HepG2 (cell line): Measurements from ENCODE around the gene PAPPA. TPM values are rescaled to one million over a fixed set of nuclear protein-coding genes. Genes with fewer than 3 reads are reported as not detected.

Source experiments
- ATAC-seq: fragments of 200-7000 bp; cut with Tn5 transposase; 3 replicates; pipeline ENCODE4 v1.9.1; 2020; ENCODE audit warnings: mild to moderate bottlenecking, moderate library complexity
- BruUV-seq: library from RNA; stranded (reverse); fragments of 400-500 nt; replicated peaks from 2 replicates; lab custom pipeline; 2021; lab: Mats Ljungman, UMichigan
- CTCF ChIA-PET: fragments of 300-600 bp; formaldehyde crosslinking; extraction: SDS; loops from one replicate; lab custom pipeline; 2021; ENCODE audit warnings: low total read pairs, inconsistent platforms, low intra/inter-chr PET ratio; lab: Yijun Ruan, JAX
- POLR2A ChIA-PET: fragments of 350-600 bp; sonication (Branson Sonifier 250); formaldehyde crosslinking; loops from one replicate; lab custom pipeline; 2020; ENCODE audit warnings: antibody characterized with exemption, inconsistent platforms; lab: Yijun Ruan, JAX
- DNase-seq: peaks from one replicate; pipeline ENCODE4 v3.0.0-alpha.2; 2015; ENCODE audit warnings: low spot score
- FAIRE-seq: peaks from 3 replicates; lab custom pipeline; 2011; peaks lifted over from hg19 to GRCh38; lab: Jason Lieb, UNC
- H2AFZ ChIP-seq: one replicate; pipeline ENCODE4 v1.6.1; 2011; ENCODE audit warnings: low read length, inconsistent platforms
- H3K27ac ChIP-seq: fragments of 300-600 bp; 3 replicates; pipeline ENCODE4 v1.8.0; 2011; ENCODE audit warnings: mixed run types, mild to moderate bottlenecking, mixed read lengths, low read length, inconsistent platforms; ENCODE audit not compliant: insufficient read depth; ENCODE audit errors: extremely low read length
- H3K27me3 ChIP-seq, 2 experiments: fragments of 200-600 bp in 1 of 2; 2 replicates in 1 of 2; 3 replicates in 1 of 2; pipeline versions ENCODE4 v1.6.0 to v1.8.0; 2011; ENCODE audit warnings: low read length in 2 of 2, mild to moderate bottlenecking in 2 of 2, moderate library complexity in 2 of 2, inconsistent platforms in 1 of 2; ENCODE audit not compliant: insufficient read depth in 2 of 2, control insufficient read depth in 1 of 2
- H3K36me3 ChIP-seq, 2 experiments: fragments of 200-600 bp in 1 of 2; replicated peaks in 1 of 2; 2 replicates in 1 of 2; 3 replicates in 1 of 2; pipeline versions ENCODE4 v1.5.1 to v1.8.0; 2011; ENCODE audit warnings: low read length in 2 of 2, inconsistent platforms in 1 of 2; ENCODE audit not compliant: insufficient read depth in 2 of 2, control insufficient read depth in 1 of 2
- H3K4me1 ChIP-seq: 2 replicates; pipeline ENCODE4 v1.5.1; 2012; ENCODE audit warnings: low read length, inconsistent platforms; ENCODE audit not compliant: insufficient read depth
- H3K4me2 ChIP-seq: 2 replicates; pipeline ENCODE4 v1.6.0; 2011; ENCODE audit warnings: low read depth, low read length, inconsistent platforms
- H3K4me3 ChIP-seq, 3 experiments: fragments of 200-600 bp in 1 of 3; sonication (generic), shearing (Covaris generic) in 1 of 3; replicated peaks in 1 of 3; 2 replicates each; pipeline ENCODE4 v1.5.1; 2011 to 2016; ENCODE audit warnings: low read length in 3 of 3, inconsistent platforms in 2 of 3, low read depth in 2 of 3, mild to moderate bottlenecking in 2 of 3, control low read depth in 1 of 3, mixed read lengths in 1 of 3; ENCODE audit not compliant: insufficient read depth in 1 of 3
- H3K79me2 ChIP-seq: one replicate; pipeline ENCODE4 v1.6.1; 2011; ENCODE audit warnings: low read length, inconsistent platforms; ENCODE audit not compliant: insufficient read depth
- H3K9ac ChIP-seq: 2 replicates; pipeline ENCODE4 v1.6.0; 2011; ENCODE audit warnings: mild to moderate bottlenecking, low read depth, low read length, inconsistent platforms; ENCODE audit not compliant: insufficient read depth
- H3K9me3 ChIP-seq: 2 replicates; pipeline ENCODE4 v1.5.1; 2012; ENCODE audit warnings: mild to moderate bottlenecking, low read length
- H4K20me1 ChIP-seq: 2 replicates; pipeline ENCODE4 v1.6.0; 2011; ENCODE audit warnings: inconsistent platforms, mild to moderate bottlenecking, low read length, moderate library complexity; ENCODE audit not compliant: insufficient read depth
- MEIS1 ChIP-seq: sonication (generic); formaldehyde crosslinking; IDR thresholded peaks from 2 replicates; pipeline ENCODE4 v1.9.0; 2021; ENCODE audit warnings: mild to moderate bottlenecking, missing genetic modification reagents, moderate library complexity, borderline replicate concordance
- SATB2 ChIP-seq: sonication (generic); formaldehyde crosslinking; IDR thresholded peaks from 2 replicates; pipeline ENCODE4 v1.5.0; 2020; ENCODE audit warnings: missing genetic modification reagents
- ZNF12 ChIP-seq: sonication (generic); formaldehyde crosslinking; IDR thresholded peaks from 2 replicates; pipeline ENCODE4 v1.5.0; 2020; ENCODE audit warnings: missing genetic modification reagents
- ZNF367 ChIP-seq: sonication (generic); formaldehyde crosslinking; IDR thresholded peaks from 2 replicates; pipeline ENCODE4 v1.4.0; 2020; ENCODE audit warnings: missing genetic modification reagents, borderline replicate concordance
- WGBS: methylation state at CpG from one replicate; pipeline ENCODE4 v1.1.6; 2017; ENCODE audit warnings: low lambda C conversion rate; 5-methylcytosine and 5-hydroxymethylcytosine counted together
- in situ Hi-C: cut with HindIII; loops from 2 replicates; pipeline ENCODE4 v1.10.0; 2017; ENCODE audit warnings: low pct_unique_long_range_greater_than_20kb; ENCODE audit not compliant: extremely low pct_ligation_motif_present
- intact Hi-C: fragments of 100-400 bp; cut with micrococcal nuclease; formaldehyde crosslinking; loops from one replicate; pipeline ENCODE4 v1.10.0; 2022; ENCODE audit not compliant: unreplicated experiment
- polyA plus RNA-seq, 8 experiments: library from polyadenylated mRNA; depleted of rRNA in 3 of 8; stranded (reverse) in 7 of 8; unstranded in 1 of 8; fragments of >200 nt; fragmentation: Illumina TruSeq in 4 of 8; extraction: Trizol in 4 of 8; gene quantifications; 2 replicates each; pipeline versions ENCODE4 v1.2.1 to v1.2.3, GENCODE V29; 2011 to 2016; ENCODE audit warnings: low read depth in 4 of 8, missing spikeins in 1 of 8, mixed read lengths in 1 of 8; ENCODE audit not compliant: insufficient read depth in 1 of 8
- total RNA-seq, 5 experiments: library from RNA; depleted of rRNA; stranded (reverse); fragments of >200 nt; fragmentation: Illumina TruSeq; extraction: Trizol; gene quantifications; 2 replicates each; pipeline ENCODE4 v1.2.3, GENCODE V29; 2016; ENCODE audit warnings: low read depth in 1 of 5
- TF ChIP-seq, protein P1 (sequence below): sonication (generic); formaldehyde crosslinking; IDR thresholded peaks from 2 replicates; pipeline ENCODE4 v1.5.1; 2020; ENCODE audit warnings: missing genetic modification reagents, mild to moderate bottlenecking, borderline replicate concordance
- TF ChIP-seq, protein P2 (sequence below): sonication (generic); IDR thresholded peaks from 2 replicates; pipeline ENCODE4 v1.6.1; 2016; ENCODE audit warnings: low read depth, borderline replicate concordance

PAPPA gene
- total and polyA plus RNA-seq, 2 of the 13 experiments (the other 11 are each of a cell fraction or from before 2014, with no cell fraction given): 0.09 to 0.11 TPM

DNA sequence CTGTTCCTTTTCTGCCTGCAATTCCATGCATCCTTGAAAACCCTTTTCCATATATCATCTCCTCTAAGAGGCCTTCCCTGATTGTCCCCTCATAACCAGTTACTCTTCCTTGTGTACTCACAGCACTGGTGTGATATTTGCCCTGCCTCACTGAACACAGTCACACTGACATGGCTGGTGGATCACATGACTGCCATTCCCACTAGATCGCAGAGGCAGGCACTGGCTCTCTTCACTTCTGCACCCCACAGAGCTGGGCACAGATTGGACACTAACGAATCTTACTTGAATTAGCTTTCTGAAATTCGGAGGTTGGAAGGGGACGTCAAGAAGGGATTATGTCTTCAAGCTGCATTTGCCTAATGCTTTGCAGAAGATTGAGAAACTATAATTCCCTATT lies 208.0 kb downstream of the PAPPA start (continued):
- TF ChIP-seq, protein P1, sequence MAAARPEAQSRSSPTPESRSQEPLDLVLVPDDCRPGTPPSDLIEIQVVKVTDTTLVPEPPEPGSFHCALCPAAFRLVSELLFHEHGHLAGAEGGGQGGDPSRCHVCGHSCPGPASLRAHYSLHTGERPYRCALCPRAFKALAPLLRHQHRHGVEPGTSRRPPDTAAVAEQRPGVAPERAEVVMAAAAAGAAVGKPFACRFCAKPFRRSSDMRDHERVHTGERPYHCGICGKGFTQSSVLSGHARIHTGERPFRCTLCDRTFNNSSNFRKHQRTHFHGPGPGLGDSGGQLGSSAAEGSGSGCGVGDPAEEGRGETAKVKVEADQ: no peak

DNA sequence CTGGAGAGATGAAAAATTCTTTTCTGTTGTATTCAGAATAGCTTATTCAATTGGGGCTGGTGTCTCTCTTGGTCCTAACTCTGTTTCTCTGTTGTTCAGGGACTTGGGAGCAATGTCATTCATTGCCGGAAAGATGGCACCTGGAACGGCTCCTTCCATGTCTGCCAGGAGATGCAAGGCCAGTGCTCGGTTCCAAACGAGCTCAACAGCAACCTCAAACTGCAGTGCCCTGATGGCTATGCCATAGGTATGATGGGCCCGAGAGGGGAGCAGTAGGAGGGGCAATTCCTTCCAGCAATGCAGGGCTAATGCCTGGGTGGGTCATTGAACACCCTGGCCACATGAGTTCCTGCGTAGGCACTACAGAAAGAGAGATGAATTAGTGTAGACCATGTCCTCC lies 208.9 kb downstream of the PAPPA start:
- TF ChIP-seq ZNF12 (CRISPR knock-in tag): no peak
- TF ChIP-seq, protein P2, sequence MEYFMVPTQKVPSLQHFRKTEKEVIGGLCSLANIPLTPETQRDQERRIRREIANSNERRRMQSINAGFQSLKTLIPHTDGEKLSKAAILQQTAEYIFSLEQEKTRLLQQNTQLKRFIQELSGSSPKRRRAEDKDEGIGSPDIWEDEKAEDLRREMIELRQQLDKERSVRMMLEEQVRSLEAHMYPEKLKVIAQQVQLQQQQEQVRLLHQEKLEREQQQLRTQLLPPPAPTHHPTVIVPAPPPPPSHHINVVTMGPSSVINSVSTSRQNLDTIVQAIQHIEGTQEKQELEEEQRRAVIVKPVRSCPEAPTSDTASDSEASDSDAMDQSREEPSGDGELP: no peak
- no peak for TF ChIP-seq MEIS1 (CRISPR knock-in tag)
- no peak for TF ChIP-seq SATB2 (CRISPR knock-in tag)
- no peak for TF ChIP-seq ZNF367 (CRISPR knock-in tag)
- FAIRE-seq (no peak), DNase-seq (no peak), ATAC-seq (no peak)
- 51% methylated on average over 6 of the region's 6 CpGs for WGBS
- intact Hi-C loops: no loop called here
- no peak overlapping the region for H2AFZ ChIP-seq
- ChIA-PET CTCF (no interaction called here), POLR2A (no interaction called here)
- in situ Hi-C loops: no loop called here
- H3K27ac ChIP-seq: no peak overlapping the region
- H3K9me3 ChIP-seq: no peaks in the 10 kb centered on the region
- no TSS peak for BruUV-seq
- no peaks in the 10 kb centered on the region for H3K79me2 ChIP-seq
- no peak overlapping the region for H3K4me3 ChIP-seq
- H3K4me2 ChIP-seq: no peak overlapping the region
- H3K36me3 ChIP-seq: no peaks in the 10 kb centered on the region
- no peaks in the 10 kb centered on the region for H4K20me1 ChIP-seq
- no peak overlapping the region for H3K9ac ChIP-seq
- H3K27me3 ChIP-seq: no peaks in the 10 kb centered on the region
- H3K4me1 ChIP-seq: no peaks in the 10 kb centered on the region
